GM21526 (cell line): ENCODE results near the gene NDUFS1.
"Not testable (repeated sequence)": the region's sequence is repeated elsewhere in the genome, so short reads cannot be mapped to it uniquely, and the experiment has no call there.

Experiments used
- ATAC-seq: cut with Tn5 transposase; IDR thresholded peaks from one replicate; pipeline ENCODE4 v1.9.1; 2021; ENCODE audit warnings: moderate library complexity; ENCODE audit not compliant: unreplicated experiment, low FRiP score

Gene NDUFS1

GRCh38 chr2:206105541-206105940, 53.7 kb downstream of the NDUFS1 start:
- no peak for ATAC-seq

GRCh38 chr2:206105038-206105437, 54.2 kb downstream of the NDUFS1 start:
- ATAC-seq = no peak

- ATAC-seq = not testable (repeated sequence)
These were observed 60.4 kb downstream of the NDUFS1 start for GRCh38 chr2:206098872-206099271.

GRCh38 chr2:206098471-206098870, 60.8 kb downstream of the NDUFS1 start:
- ATAC-seq = no peak

- ATAC-seq = no peak
These were observed 62.4 kb downstream of the NDUFS1 start for GRCh38 chr2:206096876-206097275.

- ATAC-seq = no peak
These were observed 63.5 kb downstream of the NDUFS1 start for GRCh38 chr2:206095536-206096332.

- ATAC-seq = no peak
These were observed 66.9 kb downstream of the NDUFS1 start for GRCh38 chr2:206092297-206092696.

GRCh38 chr2:206088248-206088647, 71.0 kb downstream of the NDUFS1 start:
- no peak for ATAC-seq

GRCh38 chr2:206086716-206087350, 72.4 kb downstream of the NDUFS1 start:
- no peak for ATAC-seq

- ATAC-seq = peak; percentile 81
These were observed 73.3 kb downstream of the NDUFS1 start, which contains the start of gene INO80D for GRCh38 chr2:206085742-206086445. INO80D (minus strand) TSS chr2:206086174; CDS start chr2:206063016, 23,158 bp downstream.

GRCh38 chr2:206084870-206085741, 74.1 kb downstream of the NDUFS1 start:
- ATAC-seq = peak; percentile 31

GRCh38 chr2:206084439-206084869, 74.8 kb downstream of the NDUFS1 start:
- ATAC-seq = no peak

GRCh38 chr2:206083602-206084438, 75.4 kb downstream of the NDUFS1 start:
- peak; percentile 28 for ATAC-seq

- ATAC-seq = no peak
These were observed 76.9 kb downstream of the NDUFS1 start for GRCh38 chr2:206082298-206082843.

- ATAC-seq = no peak
These were observed 78.3 kb downstream of the NDUFS1 start for GRCh38 chr2:206080927-206081326.

GRCh38 chr2:206079699-206080465, 79.4 kb downstream of the NDUFS1 start:
- ATAC-seq = no peak

- ATAC-seq = not testable (repeated sequence)
These were observed 81.4 kb downstream of the NDUFS1 start for GRCh38 chr2:206077879-206078278.

GRCh38 chr2:206075113-206075512, 84.1 kb downstream of the NDUFS1 start:
- ATAC-seq = no peak
